K562 (cell line): ENCODE data around the gene SULT1C4. TPM values are rescaled to one million over a fixed set of nuclear protein-coding genes. Genes with fewer than 3 reads are reported as not detected.

Source experiments
- BRD4 ChIP-seq: fragments of 200-600 bp; sonication (generic); IDR thresholded peaks from 2 replicates; pipeline ENCODE4 v1.6.1; 2017; ENCODE audit warnings: inconsistent platforms
- BRF1 ChIP-seq: IDR thresholded peaks from 3 replicates; pipeline ENCODE4 v1.6.1; 2011; ENCODE audit warnings: borderline replicate concordance, mild to moderate bottlenecking; ENCODE audit not compliant: insufficient read length; ENCODE audit errors: extremely low read depth
- CREB3L1 ChIP-seq: fragments of 450-650 bp; IDR thresholded peaks from 2 replicates; pipeline ENCODE4 v1.6.1; 2014; ENCODE audit warnings: low read depth, mild to moderate bottlenecking, moderate library complexity, borderline replicate concordance
- HMG20A ChIP-seq: fragments of 450-650 bp; formaldehyde crosslinking; conservative IDR thresholded peaks from 2 replicates; pipeline ENCODE4 v1.4.0; 2020; ENCODE audit warnings: mild to moderate bottlenecking, mixed read lengths
- KDM4B ChIP-seq, 2 experiments: fragments of 450-650 bp in 1 of 2; sonication (generic) in 1 of 2; IDR thresholded peaks; 2 replicates each; pipeline ENCODE4 v1.6.1; 2016 to 2017; ENCODE audit warnings: borderline replicate concordance in 2 of 2, antibody characterized with exemption in 1 of 2, low read depth in 1 of 2, mild to moderate bottlenecking in 1 of 2
- LARP7 ChIP-seq: fragments of 450-650 bp; IDR thresholded peaks from 2 replicates; pipeline ENCODE4 v1.6.1; 2016
- MTA2 ChIP-seq: fragments of 450-650 bp; IDR thresholded peaks from 2 replicates; pipeline ENCODE4 v1.6.1; 2016; ENCODE audit warnings: low read depth
- NR1H2 ChIP-seq: sonication (generic); formaldehyde crosslinking; IDR thresholded peaks from 2 replicates; pipeline ENCODE4 v1.4.0; 2020; ENCODE audit warnings: mild to moderate bottlenecking, missing genetic modification reagents
- PCBP2 ChIP-seq: fragments of 200-400 bp; formaldehyde crosslinking; IDR thresholded peaks from 2 replicates; pipeline ENCODE4 v1.6.1; 2018; ENCODE audit warnings: low read length, low read depth, mild to moderate bottlenecking, moderate library complexity; ENCODE audit not compliant: poor library complexity, severe bottlenecking
- POLR2H ChIP-seq: IDR thresholded peaks from 2 replicates; pipeline ENCODE4 v1.6.1; 2016; ENCODE audit warnings: missing genetic modification characterization, low read depth, mild to moderate bottlenecking, control low read depth, missing compliant biosample characterization, moderate library complexity
- U2AF1 ChIP-seq: fragments of 200-400 bp; formaldehyde crosslinking; optimal IDR thresholded peaks from 2 replicates; pipeline ENCODE3; 2017; ENCODE audit warnings: mild to moderate bottlenecking, low read depth, low read length, moderate library complexity
- ZC3H11A ChIP-seq: IDR thresholded peaks from 2 replicates; pipeline ENCODE4 v1.6.1; 2012; ENCODE audit warnings: low read depth, low read length, improper control_type of control experiment
- ZFP91 ChIP-seq: sonication (generic); formaldehyde crosslinking; IDR thresholded peaks from 2 replicates; pipeline ENCODE4 v1.8.0; 2022; ENCODE audit warnings: mild to moderate bottlenecking, missing genetic modification reagents
- ZNF695 ChIP-seq: fragments of 450-650 bp; formaldehyde crosslinking; IDR thresholded peaks from 2 replicates; pipeline ENCODE4 v1.4.0; 2020; ENCODE audit warnings: mild to moderate bottlenecking, moderate library complexity
- ZNF785 ChIP-seq: fragments of 250-450 bp; sonication (Bioruptor Pico); IDR thresholded peaks from 2 replicates; pipeline ENCODE4 v1.4.0; 2020; ENCODE audit warnings: mild to moderate bottlenecking
- polyA plus RNA-seq, 8 experiments: library from polyadenylated mRNA; depleted of rRNA in 4 of 8; stranded (reverse) in 5 of 8; unstranded in 3 of 8; fragments of >200 nt; fragmentation: Nextera tagmentation in 2 of 8; fragmentation: Illumina TruSeq in 1 of 8; extraction: Ambion mirVana in 2 of 8; extraction: Trizol in 1 of 8; gene quantifications; 2 replicates each; pipeline versions ENCODE4 v1.2.1 to v1.2.3, GENCODE V29; 2011 to 2014; ENCODE audit warnings: inconsistent platforms in 1 of 8, missing spikeins in 1 of 8
- total RNA-seq, 7 experiments: library from RNA; depleted of rRNA in 6 of 7; stranded (reverse); fragments of >200 nt in 6 of 7; fragmentation: Illumina TruSeq in 2 of 7; extraction: Trizol in 2 of 7; gene quantifications; 2 replicates each; pipeline versions ENCODE4 v1.2.1 to v1.2.3, GENCODE V29; 2011 to 2021; ENCODE audit warnings: low replicate concordance in 1 of 7
- TF ChIP-seq, protein P1 (sequence below), 2 experiments: IDR thresholded peaks in 1 of 2; conservative IDR thresholded peaks in 1 of 2; 2 replicates each; pipeline ENCODE4 v1.6.1; 2016; ENCODE audit warnings: low read depth in 2 of 2, mild to moderate bottlenecking in 1 of 2, missing compliant biosample characterization in 1 of 2, missing genetic modification characterization in 1 of 2, moderate library complexity in 1 of 2
- TF ChIP-seq, protein P2 (sequence below): sonication (generic); formaldehyde crosslinking; IDR thresholded peaks from 2 replicates; pipeline ENCODE4 v1.8.0; 2022; ENCODE audit warnings: mild to moderate bottlenecking, low read depth, missing genetic modification reagents
- TF ChIP-seq, protein P3 (sequence below): sonication (generic); formaldehyde crosslinking; IDR thresholded peaks from 2 replicates; pipeline ENCODE4 v1.8.1; 2023; ENCODE audit warnings: mild to moderate bottlenecking, missing genetic modification reagents

The SULT1C4 gene
- total and polyA plus RNA-seq, 9 of the 15 experiments (the other 6 are each of a cell fraction or from before 2014, with no cell fraction given) = 0.04 to 0.14 (median 0.09) TPM; not detected in 5

- TF ChIP-seq CREB3L1 = no peak
- no peak for TF ChIP-seq ZFP91 (CRISPR knock-in tag)
- no peak for TF ChIP-seq ZNF785 (CRISPR knock-in tag)
- TF ChIP-seq, protein P1, sequence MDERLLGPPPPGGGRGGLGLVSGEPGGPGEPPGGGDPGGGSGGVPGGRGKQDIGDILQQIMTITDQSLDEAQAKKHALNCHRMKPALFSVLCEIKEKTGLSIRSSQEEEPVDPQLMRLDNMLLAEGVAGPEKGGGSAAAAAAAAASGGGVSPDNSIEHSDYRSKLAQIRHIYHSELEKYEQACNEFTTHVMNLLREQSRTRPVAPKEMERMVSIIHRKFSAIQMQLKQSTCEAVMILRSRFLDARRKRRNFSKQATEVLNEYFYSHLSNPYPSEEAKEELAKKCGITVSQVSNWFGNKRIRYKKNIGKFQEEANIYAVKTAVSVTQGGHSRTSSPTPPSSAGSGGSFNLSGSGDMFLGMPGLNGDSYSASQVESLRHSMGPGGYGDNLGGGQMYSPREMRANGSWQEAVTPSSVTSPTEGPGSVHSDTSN (CRISPR knock-in tag; IDR thresholded peaks at IDR 0.05; ENCODE audit: low read depth) = no peak
- TF ChIP-seq, protein P1 (tag; conservative IDR thresholded peaks at IDR 0.05; ENCODE audit: low read depth) = no peak
- TF ChIP-seq U2AF1 = no peak
- no peak for TF ChIP-seq ZNF695 (CRISPR knock-in tag)
- no peak for TF ChIP-seq NR1H2 (CRISPR knock-in tag)
- no peak for TF ChIP-seq KDM4B (IDR thresholded peaks at IDR 0.05; ENCODE audit: borderline replicate concordance in 2 of 2, low read depth in 1 of 2)
- TF ChIP-seq, protein P2, sequence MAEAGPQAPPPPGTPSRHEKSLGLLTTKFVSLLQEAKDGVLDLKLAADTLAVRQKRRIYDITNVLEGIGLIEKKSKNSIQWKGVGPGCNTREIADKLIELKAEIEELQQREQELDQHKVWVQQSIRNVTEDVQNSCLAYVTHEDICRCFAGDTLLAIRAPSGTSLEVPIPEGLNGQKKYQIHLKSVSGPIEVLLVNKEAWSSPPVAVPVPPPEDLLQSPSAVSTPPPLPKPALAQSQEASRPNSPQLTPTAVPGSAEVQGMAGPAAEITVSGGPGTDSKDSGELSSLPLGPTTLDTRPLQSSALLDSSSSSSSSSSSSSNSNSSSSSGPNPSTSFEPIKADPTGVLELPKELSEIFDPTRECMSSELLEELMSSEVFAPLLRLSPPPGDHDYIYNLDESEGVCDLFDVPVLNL = no peak
- TF ChIP-seq, protein P3, sequence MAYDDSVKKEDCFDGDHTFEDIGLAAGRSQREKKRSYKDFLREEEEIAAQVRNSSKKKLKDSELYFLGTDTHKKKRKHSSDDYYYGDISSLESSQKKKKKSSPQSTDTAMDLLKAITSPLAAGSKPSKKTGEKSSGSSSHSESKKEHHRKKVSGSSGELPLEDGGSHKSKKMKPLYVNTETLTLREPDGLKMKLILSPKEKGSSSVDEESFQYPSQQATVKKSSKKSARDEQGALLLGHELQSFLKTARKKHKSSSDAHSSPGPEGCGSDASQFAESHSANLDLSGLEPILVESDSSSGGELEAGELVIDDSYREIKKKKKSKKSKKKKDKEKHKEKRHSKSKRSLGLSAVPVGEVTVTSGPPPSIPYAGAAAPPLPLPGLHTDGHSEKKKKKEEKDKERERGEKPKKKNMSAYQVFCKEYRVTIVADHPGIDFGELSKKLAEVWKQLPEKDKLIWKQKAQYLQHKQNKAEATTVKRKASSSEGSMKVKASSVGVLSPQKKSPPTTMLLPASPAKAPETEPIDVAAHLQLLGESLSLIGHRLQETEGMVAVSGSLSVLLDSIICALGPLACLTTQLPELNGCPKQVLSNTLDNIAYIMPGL (CRISPR knock-in tag) = no peak
- TF ChIP-seq ZC3H11A = no peak
- no peak for TF ChIP-seq HMG20A (CRISPR knock-in tag)
- TF ChIP-seq LARP7 = no peak
- peak; percentile 54; the same call in 1 of the 2 replicates for TF ChIP-seq MTA2
- TF ChIP-seq POLR2H = no peak
- TF ChIP-seq BRD4 = no peak
- TF ChIP-seq BRF1 = no peak
- TF ChIP-seq PCBP2 = no peak
Observed at GRCh38 chr2:108360776-108361468, 16.8 kb upstream of the SULT1C4 start (continued).
